GM23248 (cell line): ENCODE data around the gene COL21A1. TPM values are rescaled to one million over a fixed set of nuclear protein-coding genes. Genes with fewer than 3 reads are reported as not detected.

Experiments
- DNase-seq: peaks from one replicate; pipeline ENCODE4 v3.0.0-alpha.2; 2015
- H2AFZ ChIP-seq: fragments of 200-600 bp; sonication (generic); 2 replicates; pipeline ENCODE4 v1.6.1; 2016; ENCODE audit warnings: antibody characterized with exemption
- H3F3A ChIP-seq: fragments of 200-600 bp; sonication (generic); 2 replicates; pipeline ENCODE4 v1.6.1; 2016; ENCODE audit warnings: mild to moderate bottlenecking, antibody characterized with exemption, mixed run types; ENCODE audit not compliant: insufficient read depth
- H3K27ac ChIP-seq: fragments of 200-600 bp; sonication (generic); 2 replicates; pipeline ENCODE4 v1.5.1; 2016; ENCODE audit warnings: mild to moderate bottlenecking
- H3K27me3 ChIP-seq: fragments of 200-600 bp; sonication (generic); replicated peaks from 2 replicates; pipeline ENCODE4 v1.6.1; 2016; ENCODE audit warnings: mild to moderate bottlenecking; ENCODE audit not compliant: insufficient read depth
- H3K36me3 ChIP-seq: fragments of 200-600 bp; sonication (generic); 2 replicates; pipeline ENCODE4 v1.6.1; 2016; ENCODE audit warnings: low read depth, mild to moderate bottlenecking
- H3K4me1 ChIP-seq: fragments of 200-600 bp; sonication (generic); 2 replicates; pipeline ENCODE4 v1.6.1; 2016; ENCODE audit warnings: mild to moderate bottlenecking; ENCODE audit not compliant: insufficient read depth
- H3K4me2 ChIP-seq: fragments of 200-600 bp; sonication (generic); one replicate; pipeline ENCODE4 v1.6.1; 2016; ENCODE audit warnings: mild to moderate bottlenecking; ENCODE audit not compliant: unreplicated experiment
- H3K4me3 ChIP-seq: fragments of 200-600 bp; sonication (generic); 2 replicates; pipeline ENCODE4 v1.5.1; 2016; ENCODE audit warnings: mild to moderate bottlenecking
- H3K79me2 ChIP-seq: fragments of 200-600 bp; sonication (generic); 2 replicates; pipeline ENCODE4 v1.6.1; 2016; ENCODE audit warnings: mild to moderate bottlenecking; ENCODE audit not compliant: insufficient read depth
- H3K9ac ChIP-seq: fragments of 200-600 bp; sonication (generic); 2 replicates; pipeline ENCODE4 v1.6.1; 2016; ENCODE audit warnings: mild to moderate bottlenecking
- H3K9me2 ChIP-seq: fragments of 200-600 bp; sonication (generic); 2 replicates; pipeline ENCODE4 v1.6.1; 2016; ENCODE audit warnings: mixed run types, mild to moderate bottlenecking, moderate library complexity; ENCODE audit not compliant: insufficient read depth
- H3K9me3 ChIP-seq: fragments of 200-600 bp; sonication (generic); one replicate; pipeline ENCODE4 v1.6.1; 2017; ENCODE audit warnings: low read depth
- H4K20me1 ChIP-seq: fragments of 200-600 bp; sonication (generic); 2 replicates; pipeline ENCODE4 v1.6.0; 2016; ENCODE audit not compliant: insufficient read depth
- EZH2 ChIP-seq: fragments of 200-600 bp; sonication (generic); IDR thresholded peaks from 2 replicates; pipeline ENCODE4 v1.6.1; 2018; ENCODE audit warnings: antibody characterized with exemption, mild to moderate bottlenecking; ENCODE audit not compliant: insufficient read depth, poor library complexity, severe bottlenecking
- EZH2phosphoT487 ChIP-seq: fragments of 200-600 bp; sonication (generic); IDR thresholded peaks from 2 replicates; pipeline ENCODE4 v1.6.1; 2018; ENCODE audit warnings: antibody characterized with exemption, moderate library complexity, mild to moderate bottlenecking, low read depth; ENCODE audit not compliant: insufficient read depth
- WGBS, 2 experiments: methylation state at CpG; one replicate each; pipeline ENCODE4 v1.1.6; 2015 to 2017; ENCODE audit warnings: low lambda C conversion rate in 2 of 2, low coverage in 1 of 2; ENCODE audit errors: missing lambda C conversion rate in 2 of 2; 5-methylcytosine and 5-hydroxymethylcytosine counted together
- in situ Hi-C: fragments of 300-500 bp; cut with MboI; formaldehyde crosslinking; loops from 2 replicates; pipeline ENCODE4 v1.15.0; 2020
- polyA plus RNA-seq: library from polyadenylated mRNA; unstranded; fragments of >200 nt; fragmentation: Nextera tagmentation; extraction: Ambion mirVana; gene quantifications from 2 replicates; pipeline ENCODE4 v1.2.1, GENCODE V29; 2016
- total RNA-seq: library from RNA; depleted of rRNA; stranded (reverse); fragments of >200 nt; shearing (Covaris generic); gene quantifications from 2 replicates; pipeline ENCODE4 v1.2.3, GENCODE V29; 2014

The COL21A1 gene
- total and polyA plus RNA-seq, 2 experiments from 2014 or later = 0.11 TPM; not detected in 1

DNA sequence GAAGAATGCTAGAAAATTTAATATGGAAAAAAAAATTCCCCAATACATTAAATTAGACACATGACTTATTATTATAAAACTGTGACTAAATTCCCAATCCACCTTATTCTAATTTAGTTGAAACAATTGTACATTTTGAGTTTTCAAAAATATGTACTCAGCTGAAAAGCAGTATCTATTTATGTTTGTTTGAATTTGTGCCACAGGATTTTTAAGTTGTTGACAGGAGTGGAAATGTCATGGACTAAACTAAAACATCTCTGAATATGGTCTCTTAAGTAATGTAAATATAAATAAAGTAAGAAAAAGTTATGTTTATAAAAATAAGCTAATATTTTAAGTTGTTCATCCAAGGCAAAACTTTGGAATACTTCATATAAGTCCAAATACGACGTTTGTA, 86.9 kb downstream of the COL21A1 start:
- H3K4me3 ChIP-seq = no peak overlapping the region
- no peak overlapping the region for H2AFZ ChIP-seq
- no peaks in the 10 kb centered on the region for H3K36me3 ChIP-seq
- no peaks in the 10 kb centered on the region for H3K9me3 ChIP-seq
- WGBS, 2 experiments = 79 to 85% methylated on average over 2 of the region's 2 CpGs
- in situ Hi-C loops = no loop called here
- H3F3A ChIP-seq = no peaks in the 10 kb centered on the region
- no peak overlapping the region for H3K27ac ChIP-seq
- no peaks in the 10 kb centered on the region for H3K9me2 ChIP-seq
- no peak for TF ChIP-seq EZH2
- TF ChIP-seq EZH2phosphoT487 = no peak
- DNase-seq = no peak
- H3K27me3 ChIP-seq = no peaks in the 10 kb centered on the region
- no peak overlapping the region for H3K9ac ChIP-seq
- H4K20me1 ChIP-seq = no peaks in the 10 kb centered on the region
- H3K4me2 ChIP-seq = no peak overlapping the region
- no peaks in the 10 kb centered on the region for H3K4me1 ChIP-seq
- no peaks in the 10 kb centered on the region for H3K79me2 ChIP-seq

DNA sequence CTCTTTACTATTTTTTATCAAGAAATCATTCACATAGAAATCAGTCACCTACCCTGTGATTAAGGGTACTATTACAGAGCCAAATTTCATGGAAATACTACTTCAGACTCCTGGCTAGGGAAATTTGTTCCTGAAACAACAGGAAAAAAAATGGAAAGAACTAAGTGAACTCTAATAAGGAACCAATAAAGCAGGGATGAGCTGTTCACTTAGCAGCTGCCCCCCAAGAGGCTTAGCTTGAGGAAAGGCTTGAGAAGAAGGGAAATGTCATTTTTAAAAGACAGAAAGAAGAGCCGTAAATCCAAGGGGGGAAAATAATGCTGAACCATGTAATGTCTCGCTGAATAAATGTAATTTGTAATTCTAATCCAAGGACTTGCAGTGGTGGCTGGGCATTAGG, 88.8 kb downstream of the COL21A1 start:
- no peaks in the 10 kb centered on the region for H3K9me2 ChIP-seq
- no peaks in the 10 kb centered on the region for H3K36me3 ChIP-seq
- no peak overlapping the region for H3K27ac ChIP-seq
- no peak overlapping the region for H2AFZ ChIP-seq
- TF ChIP-seq EZH2phosphoT487 (no peak), EZH2 (no peak)
- H4K20me1 ChIP-seq = no peaks in the 10 kb centered on the region
- H3K4me1 ChIP-seq = no peaks in the 10 kb centered on the region
- 51 to 54% methylated on average over 2 of the region's 2 CpGs for WGBS, 2 experiments
- H3K4me2 ChIP-seq = no peak overlapping the region
- no peak overlapping the region for H3K9ac ChIP-seq
- H3K79me2 ChIP-seq = no peaks in the 10 kb centered on the region
- no peaks in the 10 kb centered on the region for H3K27me3 ChIP-seq
- no peaks in the 10 kb centered on the region for H3F3A ChIP-seq
- no peak overlapping the region for H3K4me3 ChIP-seq
- in situ Hi-C loops = no loop called here
- no peaks in the 10 kb centered on the region for H3K9me3 ChIP-seq
- DNase-seq = no peak

DNA sequence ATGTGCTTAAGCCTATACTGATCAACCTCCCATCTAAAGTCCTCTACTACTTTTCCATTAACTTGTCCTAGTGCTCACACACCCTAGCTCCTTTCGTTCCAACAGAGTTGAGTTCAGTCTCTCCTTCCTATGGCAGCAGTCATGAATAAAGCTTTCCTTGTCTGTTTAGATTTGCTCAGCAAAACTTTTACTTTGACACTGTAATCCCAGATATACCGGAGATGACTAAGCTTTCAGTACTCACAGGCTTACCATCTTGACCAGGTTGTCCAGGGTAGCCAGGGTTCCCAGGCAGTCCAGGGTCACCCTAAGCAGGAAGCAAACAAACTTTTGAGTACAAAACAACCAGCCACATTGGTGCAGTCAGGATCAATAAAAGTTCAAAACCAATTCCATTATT, 90.7 kb downstream of the COL21A1 start:
- Histone ChIP-seq H3K9me3 (no peaks in the 10 kb centered on the region), H3K4me1 (no peaks in the 10 kb centered on the region), H4K20me1 (no peaks in the 10 kb centered on the region), H3K4me3 (no peak overlapping the region), H3K9ac (no peak overlapping the region), H2AFZ (no peak overlapping the region), H3K27ac (no peak overlapping the region), H3K9me2 (no peaks in the 10 kb centered on the region), H3F3A (no peaks in the 10 kb centered on the region), H3K27me3 (no peaks in the 10 kb centered on the region), H3K79me2 (no peaks in the 10 kb centered on the region), H3K4me2 (no peak overlapping the region), H3K36me3 (no peaks in the 10 kb centered on the region)
- WGBS, 2 experiments = 88 to 96% methylated on average over 2 of the region's 2 CpGs
- in situ Hi-C loops = no loop called here
- no peak for DNase-seq
- TF ChIP-seq EZH2phosphoT487 (no peak), EZH2 (no peak)

- Histone ChIP-seq H3K79me2 (no peaks in the 10 kb centered on the region), H3K9me3 (no peaks in the 10 kb centered on the region), H3K9me2 (no peaks in the 10 kb centered on the region), H4K20me1 (no peaks in the 10 kb centered on the region), H3K4me2 (no peak overlapping the region), H3F3A (no peaks in the 10 kb centered on the region), H2AFZ (no peak overlapping the region), H3K4me1 (no peaks in the 10 kb centered on the region), H3K27ac (no peak overlapping the region), H3K36me3 (no peaks in the 10 kb centered on the region), H3K4me3 (no peak overlapping the region), H3K9ac (no peak overlapping the region), H3K27me3 (no peaks in the 10 kb centered on the region)
- in situ Hi-C loops = no loop called here
- DNase-seq = no peak
- WGBS, 2 experiments = 77 to 85% methylated on average over 4 of the region's 4 CpGs
- TF ChIP-seq EZH2phosphoT487 (no peak), EZH2 (no peak)
Observed at GRCh38 chr6:56155634-56156141, 91.7 kb downstream of the COL21A1 start.

- H3K4me3 ChIP-seq = no peak overlapping the region
- no peaks in the 10 kb centered on the region for H3F3A ChIP-seq
- TF ChIP-seq EZH2phosphoT487 = no peak
- no peak for TF ChIP-seq EZH2
- no peaks in the 10 kb centered on the region for H3K9me2 ChIP-seq
- H4K20me1 ChIP-seq = no peaks in the 10 kb centered on the region
- in situ Hi-C loops = no loop called here
- no peaks in the 10 kb centered on the region for H3K36me3 ChIP-seq
- no peak for DNase-seq
- no peaks in the 10 kb centered on the region for H3K9me3 ChIP-seq
- H3K27ac ChIP-seq = no peak overlapping the region
- no peak overlapping the region for H2AFZ ChIP-seq
- no peaks in the 10 kb centered on the region for H3K79me2 ChIP-seq
- no peak overlapping the region for H3K9ac ChIP-seq
- H3K4me2 ChIP-seq = no peak overlapping the region
- H3K4me1 ChIP-seq = no peaks in the 10 kb centered on the region
- H3K27me3 ChIP-seq = no peaks in the 10 kb centered on the region
Observed at GRCh38 chr6:56154076-56154475, 93.3 kb downstream of the COL21A1 start.
